NOMO-1 treated with dmso at 0.1 percent for 144 hours (cell line): ENCODE data around the gene ODAD3.

ENCODE experiments used
- DNase-seq: peaks from one replicate; lab custom pipeline; 2025; ENCODE audit not compliant: unreplicated experiment; lab: John Stamatoyannopoulos, UW

Gene ODAD3

GRCh38 chr19:11377756-11378155 is 57.2 kb downstream of the ODAD3 start:
- DNase-seq = no peak

GRCh38 chr19:11377237-11377636 is 57.7 kb downstream of the ODAD3 start:
- peak; percentile 27 for DNase-seq

DNA sequence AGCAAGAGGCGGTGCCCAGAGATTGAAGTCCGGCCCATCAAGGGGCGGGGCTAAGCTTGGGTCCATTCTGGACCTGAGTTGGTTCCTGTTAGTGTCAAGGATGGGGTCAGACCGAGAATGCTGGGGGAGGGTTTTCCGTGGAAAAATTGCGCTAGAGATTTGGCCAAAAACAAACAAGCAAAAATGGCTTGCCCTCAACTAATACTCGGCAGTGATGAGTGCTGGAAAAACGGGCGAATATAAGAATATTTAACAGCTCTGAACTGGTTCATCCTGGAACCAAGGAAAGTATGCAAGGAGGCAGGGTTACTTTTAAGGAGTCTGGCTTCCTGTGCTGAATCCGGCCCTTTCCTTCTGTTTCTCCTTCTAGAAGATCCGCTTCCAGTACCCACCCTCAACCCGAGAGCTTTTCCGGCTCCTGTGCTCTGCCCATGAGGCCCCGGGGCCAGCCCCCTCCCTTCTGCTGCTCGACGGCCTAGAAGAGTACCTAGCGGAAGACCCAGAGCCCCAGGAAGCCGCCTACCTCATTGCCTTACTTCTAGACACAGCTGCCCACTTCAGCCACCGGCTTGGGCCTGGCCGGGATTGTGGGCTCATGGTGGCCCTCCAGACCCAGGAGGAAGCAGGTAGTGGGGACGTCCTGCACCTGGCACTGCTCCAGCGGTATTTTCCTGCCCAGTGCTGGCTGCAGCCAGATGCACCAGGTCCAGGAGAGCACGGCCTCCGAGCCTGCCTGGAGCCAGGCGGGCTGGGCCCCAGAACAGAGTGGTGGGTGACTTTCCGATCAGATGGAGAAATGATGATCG is 59.6 kb downstream of the ODAD3 start:
- DNase-seq = peak; percentile 51

DNA sequence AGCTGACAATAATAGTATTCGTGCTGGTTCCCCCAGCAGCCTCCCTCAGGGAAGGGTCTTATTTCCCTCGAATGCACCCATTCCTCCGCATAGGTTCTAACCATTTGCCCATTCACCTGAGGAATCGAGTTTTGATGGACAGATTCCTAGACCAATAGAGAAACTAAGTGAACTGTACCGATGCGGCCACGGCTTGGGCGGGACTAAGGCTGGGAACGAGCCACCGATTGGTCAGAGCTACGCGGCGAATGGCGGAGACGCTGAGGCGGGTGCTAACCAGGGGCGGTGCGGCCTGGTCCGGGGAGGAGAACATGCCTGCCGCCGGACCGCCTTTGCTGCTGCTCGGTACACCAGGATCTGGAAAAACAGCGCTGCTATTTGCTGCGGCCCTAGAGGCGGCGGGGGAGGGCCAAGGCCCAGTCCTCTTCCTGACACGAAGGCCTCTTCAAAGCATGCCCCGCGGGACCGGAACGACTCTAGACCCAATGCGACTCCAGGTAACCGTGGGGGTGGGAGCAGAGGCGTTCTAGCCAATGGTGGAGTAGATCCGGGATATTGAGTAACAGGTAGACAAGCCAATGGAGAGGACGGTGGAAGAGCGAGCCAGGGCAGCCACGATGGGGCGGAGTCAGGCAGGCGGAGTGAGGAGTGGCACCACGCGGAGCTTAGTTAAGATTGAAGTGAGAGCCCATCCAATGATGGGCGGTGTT is 60.3 kb downstream of the ODAD3 start, which contains the start of gene SWSAP1:
SWSAP1 (plus strand) TSS at position 234 of the 710 bp plus-strand sequence; CDS start at position 249, 15 bp downstream.
- peak; percentile 100 for DNase-seq

DNA sequence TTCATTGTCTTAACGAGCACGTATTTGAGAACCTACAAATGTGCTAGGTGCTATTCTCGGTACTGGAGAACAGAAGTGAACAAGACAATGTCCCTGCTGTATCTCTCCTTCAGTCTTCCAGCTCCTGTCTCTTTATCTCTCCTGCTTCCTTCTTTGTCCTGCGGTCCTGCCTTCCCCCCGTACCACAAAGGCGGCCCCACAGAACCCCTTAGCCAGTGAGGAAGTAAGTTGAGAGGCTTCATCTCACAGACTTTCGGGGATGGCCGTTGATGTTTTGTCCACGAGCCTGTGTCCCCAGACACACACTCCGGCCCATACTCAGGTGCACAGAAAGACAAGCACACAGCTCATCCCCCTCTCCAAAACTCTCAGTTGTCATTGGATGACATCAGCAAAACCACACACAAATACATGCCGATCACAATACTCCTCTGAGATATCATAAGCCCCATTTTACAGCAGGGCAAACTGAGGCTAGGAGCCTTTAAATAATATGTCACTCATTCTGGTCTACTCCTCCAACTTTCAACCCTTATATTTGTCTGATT is 61.0 kb downstream of the ODAD3 start:
- peak; percentile 34 for DNase-seq

GRCh38 chr19:11373166-11373884 is 61.6 kb downstream of the ODAD3 start:
- DNase-seq = no peak

- no peak for DNase-seq
Measured at GRCh38 chr19:11370744-11371143, 64.2 kb downstream of the ODAD3 start.
